Renal cortical epithelial cell (primary cell): ENCODE results near the gene KHDRBS2. TPM values are rescaled to one million over a fixed set of nuclear protein-coding genes. Genes with fewer than 3 reads are reported as not detected.

Experiments used
- DNase-seq: peaks from one replicate; pipeline ENCODE4 v3.0.0-alpha.2; 2011; ENCODE audit warnings: low read depth
- total RNA-seq: library from RNA; depleted of rRNA; stranded (reverse); fragments of >200 nt; gene quantifications from 2 replicates; pipeline ENCODE4 v1.2.3, GENCODE V29; 2014

KHDRBS2 gene
- not detected in 2 replicates for total RNA-seq

- DNase-seq, result peak; percentile 17
Observed at GRCh38 chr6:62285612-62286469, at the start of gene KHDRBS2. TSS of gene KHDRBS2 (minus strand) at chr6:62286225.

- DNase-seq, result no peak
Observed at GRCh38 chr6:62328607-62329006, 42.6 kb upstream of the KHDRBS2 start.

GRCh38 chr6:62324834-62325233, 38.8 kb upstream of the KHDRBS2 start:
- no peak for DNase-seq

- DNase-seq, result no peak
Observed at GRCh38 chr6:62323818-62324431, 37.9 kb upstream of the KHDRBS2 start.

GRCh38 chr6:62298745-62299392, 12.8 kb upstream of the KHDRBS2 start:
- no peak for DNase-seq

- DNase-seq, result no peak
Observed at GRCh38 chr6:62296541-62296940, 10.5 kb upstream of the KHDRBS2 start.

- DNase-seq, result no peak
Observed at GRCh38 chr6:62288974-62289373, 2.9 kb upstream of the KHDRBS2 start.

GRCh38 chr6:62288562-62288961, 2.5 kb upstream of the KHDRBS2 start:
- no peak for DNase-seq

GRCh38 chr6:62286470-62286843, 432 bp upstream of the KHDRBS2 start:
- no peak for DNase-seq

GRCh38 chr6:62284725-62285124, 1.3 kb downstream of the KHDRBS2 start:
- DNase-seq, result no peak

GRCh38 chr6:62283796-62284411, 2.1 kb downstream of the KHDRBS2 start:
- DNase-seq, result peak; percentile 29

- no peak for DNase-seq
Observed at GRCh38 chr6:62283365-62283764, 2.7 kb downstream of the KHDRBS2 start.

GRCh38 chr6:62280099-62280498, 5.9 kb downstream of the KHDRBS2 start:
- no peak for DNase-seq

- DNase-seq, result no peak
Observed at GRCh38 chr6:62272114-62272513, 13.9 kb downstream of the KHDRBS2 start.

GRCh38 chr6:62265906-62266525, 20.0 kb downstream of the KHDRBS2 start:
- DNase-seq, result no peak

- no peak for DNase-seq
Observed at GRCh38 chr6:62262283-62262682, 23.7 kb downstream of the KHDRBS2 start.

GRCh38 chr6:62246087-62246486, 39.9 kb downstream of the KHDRBS2 start:
- DNase-seq, result no peak

GRCh38 chr6:62236784-62237183, 49.2 kb downstream of the KHDRBS2 start:
- DNase-seq, result no peak

- no peak for DNase-seq
Observed at GRCh38 chr6:62229231-62229630, 56.8 kb downstream of the KHDRBS2 start.

GRCh38 chr6:62217866-62218265, 68.2 kb downstream of the KHDRBS2 start:
- DNase-seq, result no peak

GRCh38 chr6:62202078-62202477, 83.9 kb downstream of the KHDRBS2 start:
- DNase-seq, result no peak

- DNase-seq, result no peak
Observed at GRCh38 chr6:62192593-62192992, 93.4 kb downstream of the KHDRBS2 start.
